GM12864 (cell line): ENCODE data around the gene RGS12.

ENCODE experiments used
- DNase-seq: peaks from one replicate; pipeline ENCODE4 v3.0.0-alpha.2; 2011; ENCODE audit warnings: low read depth
- H3K4me3 ChIP-seq: 2 replicates; pipeline ENCODE4 v1.5.1; 2011; ENCODE audit warnings: mild to moderate bottlenecking, low read depth, low read length, control low read depth
- TF ChIP-seq, protein P1 (sequence below): IDR thresholded peaks from 2 replicates; pipeline ENCODE4 v1.5.1; 2011; ENCODE audit warnings: low read depth, mild to moderate bottlenecking, moderate library complexity, low read length, control low read depth, inconsistent platforms; ENCODE audit errors: missing control alignments

RGS12 gene

DNA sequence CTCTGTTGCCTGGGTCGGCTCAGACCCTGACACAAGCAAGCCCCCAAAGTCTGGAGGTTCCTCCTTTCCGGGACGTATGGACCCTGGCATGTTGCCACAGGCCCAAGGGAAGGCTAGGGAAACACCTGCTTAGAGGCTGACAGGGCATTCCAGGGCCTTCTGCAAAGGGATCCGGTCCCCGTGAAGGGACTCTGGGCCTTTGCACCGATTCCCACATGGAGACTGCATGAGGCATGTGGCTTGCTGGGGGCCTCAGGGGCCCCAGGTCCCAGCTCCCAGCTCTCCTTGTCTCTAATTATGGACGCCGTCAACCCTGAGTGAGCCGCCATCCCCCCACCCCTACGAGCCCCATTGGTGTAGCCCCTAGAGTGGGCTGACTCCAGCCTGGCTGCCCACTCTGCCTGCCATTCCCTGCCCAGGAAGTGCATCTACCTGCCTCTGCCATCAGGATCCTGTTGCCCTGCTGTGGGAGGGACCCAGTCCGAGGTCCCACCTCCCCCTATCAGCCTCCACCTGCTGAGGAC, 4.2 kb upstream of the RGS12 start:
- no peak overlapping the region for H3K4me3 ChIP-seq
- TF ChIP-seq, protein P1, sequence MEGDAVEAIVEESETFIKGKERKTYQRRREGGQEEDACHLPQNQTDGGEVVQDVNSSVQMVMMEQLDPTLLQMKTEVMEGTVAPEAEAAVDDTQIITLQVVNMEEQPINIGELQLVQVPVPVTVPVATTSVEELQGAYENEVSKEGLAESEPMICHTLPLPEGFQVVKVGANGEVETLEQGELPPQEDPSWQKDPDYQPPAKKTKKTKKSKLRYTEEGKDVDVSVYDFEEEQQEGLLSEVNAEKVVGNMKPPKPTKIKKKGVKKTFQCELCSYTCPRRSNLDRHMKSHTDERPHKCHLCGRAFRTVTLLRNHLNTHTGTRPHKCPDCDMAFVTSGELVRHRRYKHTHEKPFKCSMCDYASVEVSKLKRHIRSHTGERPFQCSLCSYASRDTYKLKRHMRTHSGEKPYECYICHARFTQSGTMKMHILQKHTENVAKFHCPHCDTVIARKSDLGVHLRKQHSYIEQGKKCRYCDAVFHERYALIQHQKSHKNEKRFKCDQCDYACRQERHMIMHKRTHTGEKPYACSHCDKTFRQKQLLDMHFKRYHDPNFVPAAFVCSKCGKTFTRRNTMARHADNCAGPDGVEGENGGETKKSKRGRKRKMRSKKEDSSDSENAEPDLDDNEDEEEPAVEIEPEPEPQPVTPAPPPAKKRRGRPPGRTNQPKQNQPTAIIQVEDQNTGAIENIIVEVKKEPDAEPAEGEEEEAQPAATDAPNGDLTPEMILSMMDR = no peak
- no peak for DNase-seq

DNA sequence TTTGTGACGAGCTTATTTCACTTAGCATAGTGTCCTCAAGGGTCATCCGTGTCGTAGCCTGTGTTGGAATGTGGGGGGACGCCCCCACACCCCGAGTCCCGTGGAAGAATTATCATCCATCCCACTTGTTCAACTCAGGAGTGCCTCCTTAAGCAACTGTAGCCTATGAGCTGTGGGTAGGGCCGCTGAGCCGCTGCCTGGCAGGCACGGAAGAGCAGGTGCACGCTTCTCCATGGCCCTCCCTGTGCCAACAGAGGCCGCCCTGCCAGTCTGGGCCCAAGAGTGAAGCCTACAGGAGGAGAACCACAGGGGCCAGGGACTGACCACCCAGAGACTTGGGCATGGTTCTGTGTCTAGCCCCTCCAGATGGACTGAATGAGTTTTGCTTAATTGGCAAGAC, 2.3 kb upstream of the RGS12 start:
- no peak overlapping the region for H3K4me3 ChIP-seq
- DNase-seq = no peak
- TF ChIP-seq, protein P1 = no peak

DNA sequence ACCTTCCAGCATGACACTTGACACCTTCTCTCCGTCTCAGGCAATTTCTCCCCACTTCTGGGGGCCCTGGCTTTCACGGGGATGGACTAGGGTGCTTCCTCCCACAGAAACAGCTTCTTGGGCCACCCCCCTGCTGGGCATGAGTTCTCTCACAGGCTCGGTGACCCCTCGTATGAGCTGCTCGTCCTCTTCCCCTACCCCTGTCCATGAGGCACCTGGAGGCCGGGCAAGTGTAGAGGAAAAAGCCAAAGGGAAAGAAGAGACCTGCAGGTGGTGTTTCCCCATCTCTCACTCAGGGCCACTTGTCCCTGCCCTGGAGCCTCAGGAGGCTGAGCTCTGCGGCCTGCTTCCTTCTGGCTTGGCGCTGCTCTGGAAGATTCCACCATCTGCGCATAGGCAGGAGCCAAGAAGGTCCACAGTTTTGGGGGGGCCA, 1.9 kb upstream of the RGS12 start:
- TF ChIP-seq, protein P1 = no peak

DNA sequence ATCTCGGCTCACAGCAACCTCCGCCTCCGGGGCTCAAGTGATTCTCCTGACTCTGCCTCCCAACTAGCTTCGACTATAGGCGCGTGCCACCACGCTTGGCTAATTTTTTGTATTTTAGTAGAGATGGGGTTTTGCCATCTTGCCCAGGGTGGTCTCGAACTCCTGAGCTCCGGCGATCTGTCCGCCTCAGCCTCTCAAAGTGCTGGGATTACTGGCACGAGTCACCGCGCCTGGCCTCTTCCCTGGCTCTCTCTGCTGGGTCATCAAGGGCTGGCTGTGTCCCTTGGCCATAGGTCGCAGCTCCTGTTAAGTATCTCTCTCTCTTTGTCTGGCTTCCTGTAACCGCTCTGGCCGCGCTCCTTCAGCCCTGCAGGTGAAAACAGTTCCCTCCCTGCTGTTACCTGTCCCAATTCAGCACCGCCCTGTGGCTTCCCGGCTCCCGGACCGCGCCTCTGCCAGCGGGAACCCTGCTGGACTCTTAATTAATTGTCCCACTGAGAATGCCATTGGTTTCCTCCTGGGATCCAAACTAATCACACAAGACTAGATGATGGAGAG, 1.3 kb upstream of the RGS12 start:
- TF ChIP-seq, protein P1 = no peak
- H3K4me3 ChIP-seq = peak overlapping the region; percentile 57; the same call in 1 of the 2 replicates
- no peak for DNase-seq

More for the DNA sequence above, 1.9 kb upstream of the RGS12 start:
- no peak for DNase-seq
- no peak overlapping the region for H3K4me3 ChIP-seq

DNA sequence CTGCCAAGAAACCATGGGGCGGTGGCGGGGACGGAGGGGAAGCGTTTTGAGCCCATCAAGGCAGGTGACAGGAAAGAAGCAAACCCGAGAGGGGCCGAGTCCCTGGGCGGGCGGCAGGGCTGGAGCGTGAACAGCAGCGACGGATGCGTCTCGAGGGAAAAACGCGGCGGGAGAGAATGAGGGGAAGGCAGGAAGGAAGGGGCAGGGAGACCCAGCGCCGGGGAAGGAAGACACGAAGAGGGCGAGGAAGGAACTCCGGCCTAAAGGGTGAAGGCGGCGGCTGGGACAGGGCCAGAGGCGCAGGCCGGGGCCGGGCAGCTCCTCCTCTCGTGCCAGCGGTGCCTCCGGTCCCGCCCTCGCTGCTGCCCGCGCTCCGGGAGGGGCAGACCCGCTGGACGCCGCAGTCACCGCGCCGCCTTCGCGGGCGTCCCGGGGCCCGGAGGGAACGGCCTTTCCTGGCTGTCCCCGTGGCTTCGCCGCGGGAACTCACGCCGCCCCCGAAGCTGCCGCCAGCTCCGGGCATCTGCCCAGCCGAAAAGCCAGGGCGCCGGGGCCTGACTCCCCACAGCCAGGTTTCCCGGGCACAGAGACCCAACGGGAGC, 751 bp upstream of the RGS12 start:
- peak overlapping the region; percentile 57 for H3K4me3 ChIP-seq
- TF ChIP-seq, protein P1 = no peak
- DNase-seq = no peak

DNA sequence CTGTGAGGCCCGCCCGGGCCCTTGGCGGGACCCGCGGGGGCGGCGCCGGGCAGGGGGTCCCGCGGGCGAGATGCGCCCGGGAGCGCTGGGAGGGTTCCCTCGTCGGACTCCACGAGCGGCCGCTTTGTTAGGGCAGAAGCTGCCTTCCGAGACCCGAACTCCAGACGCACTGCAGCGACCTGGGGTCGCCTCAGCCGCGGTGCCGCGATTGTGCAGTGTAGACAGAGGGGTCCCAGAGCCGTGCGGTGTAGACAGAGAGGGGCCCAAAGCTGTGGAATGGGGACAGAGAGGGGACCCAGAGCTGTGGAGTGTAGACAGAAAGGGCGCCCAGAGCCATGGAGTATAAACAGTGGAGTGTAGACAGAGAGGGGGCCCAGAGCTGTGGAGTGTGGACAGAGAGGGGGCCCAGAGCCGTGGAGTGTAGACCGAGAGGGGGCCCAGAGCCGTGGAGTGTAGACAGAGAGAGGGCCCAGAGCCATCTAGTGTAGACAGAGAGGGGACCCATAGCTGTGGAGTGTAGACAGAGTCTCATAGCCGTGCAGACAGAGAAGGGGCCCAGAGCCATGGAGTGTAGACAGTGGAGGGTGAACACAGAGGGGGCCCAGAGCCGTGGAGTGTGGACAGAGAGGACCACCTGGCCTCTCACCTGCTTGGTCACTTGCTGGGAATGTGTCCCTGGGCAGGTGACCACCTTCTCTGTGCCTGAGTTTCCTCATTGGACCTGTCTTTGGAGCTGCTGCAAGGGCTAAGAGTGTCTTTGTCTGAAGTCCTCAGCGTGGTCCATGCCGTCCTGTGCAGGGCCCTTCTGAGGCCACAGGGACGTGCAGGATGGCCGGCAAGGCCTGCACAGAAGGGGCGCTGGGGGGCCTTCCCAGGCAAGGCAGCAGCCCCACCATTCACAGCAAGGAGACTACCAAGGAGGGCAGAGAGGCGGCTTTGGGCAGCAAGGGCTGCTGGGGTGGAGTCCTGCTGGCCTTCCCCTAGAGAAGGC, 875 bp downstream of the RGS12 start:
- TF ChIP-seq, protein P1 = no peak
- peak overlapping the region; percentile 57; the same call in 1 of the 2 replicates for H3K4me3 ChIP-seq
- no peak for DNase-seq
